Activated T-helper 1 cell treated with anti-CD3 and anti-CD28 coated beads, Interleukin-2, amount 50 U/mL, for 16 hours (primary cell): ENCODE measurements around the gene TRIP13.
"Not testable (repeated sequence)": the region's sequence is repeated elsewhere in the genome, so short reads cannot be mapped to it uniquely, and the experiment has no call there.

ENCODE experiments used
- DNase-seq, 2 donors: peaks; one replicate each; pipeline ENCODE4 v3.0.0-alpha.2; 2020; ENCODE audit warnings: low read depth in 1 of 2, low spot score in 1 of 2

TRIP13 gene

DNA sequence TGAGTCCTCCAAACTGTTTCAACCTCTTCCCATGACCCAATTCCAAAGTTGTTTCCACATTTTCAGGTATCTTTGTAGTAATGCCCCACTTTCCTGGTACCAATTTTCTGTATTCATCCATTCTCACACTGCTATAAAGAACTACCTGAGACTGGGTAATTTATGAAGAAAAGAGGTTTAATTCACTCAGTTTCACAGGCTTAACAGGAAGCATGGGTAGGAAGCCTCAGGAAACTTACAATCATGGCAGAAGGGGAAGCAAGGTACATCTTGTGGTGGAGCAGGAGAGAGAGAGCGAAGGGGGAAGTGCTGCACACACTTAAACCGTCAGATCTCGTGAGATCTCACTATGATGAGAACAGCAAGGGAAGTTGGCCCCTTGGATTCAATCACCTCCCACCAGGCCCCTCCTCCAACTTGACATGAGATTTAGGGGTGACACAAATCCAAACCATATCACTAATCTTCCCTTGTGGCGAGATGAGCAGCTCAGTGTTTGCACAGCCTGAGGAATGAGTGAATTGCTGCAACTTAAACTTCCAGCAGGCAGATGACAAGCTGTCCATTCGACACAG lies 42.9 kb downstream of the TRIP13 start:
- no peak for DNase-seq

DNA sequence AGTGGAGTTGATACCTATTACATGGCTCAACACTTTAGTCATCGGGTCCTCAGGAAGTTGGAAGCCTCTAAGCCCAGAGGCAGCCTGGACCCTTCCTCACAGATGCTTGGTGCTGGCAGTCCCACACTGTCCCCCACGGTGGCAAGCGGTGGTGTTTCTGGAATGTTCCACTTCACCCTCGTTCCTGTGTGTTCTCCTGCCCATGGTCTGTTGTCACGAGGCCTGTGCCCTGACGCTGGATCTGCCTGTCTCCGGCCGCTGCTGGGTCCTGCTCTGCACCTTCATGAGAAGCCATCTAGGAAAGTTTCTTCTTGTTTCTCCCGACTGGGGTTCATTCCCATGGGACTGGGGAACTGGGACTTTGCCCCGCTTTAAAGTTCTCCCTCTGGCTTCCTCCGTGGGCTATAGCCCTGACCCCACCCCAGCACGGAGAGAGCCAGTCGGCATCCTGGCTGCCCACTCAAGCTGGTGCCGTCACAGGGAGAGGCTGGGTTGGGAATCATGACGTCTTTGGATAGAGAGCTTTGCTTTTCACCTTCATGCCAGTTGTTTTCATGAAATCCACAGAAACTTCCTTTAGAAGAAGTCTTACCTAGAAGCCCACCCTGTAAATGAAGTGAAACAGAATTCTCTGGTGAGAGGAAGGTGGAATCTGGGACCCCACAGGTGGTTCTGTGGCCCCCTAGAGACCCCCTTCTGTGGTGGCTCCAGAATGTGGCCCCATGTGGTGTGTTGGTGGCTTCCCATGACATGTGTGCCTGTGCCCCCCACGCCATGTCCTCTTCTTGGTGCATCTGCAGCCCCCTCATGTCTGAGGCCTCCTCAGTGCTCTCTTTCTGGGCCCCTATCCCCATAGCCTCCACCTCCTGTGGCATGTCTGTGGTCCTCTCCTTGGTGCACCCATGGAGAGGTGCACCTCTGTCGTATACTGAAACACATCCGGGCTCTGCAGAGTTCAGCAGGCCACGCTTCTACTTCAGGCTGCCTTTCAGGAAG lies 43.8 kb downstream of the TRIP13 start:
- no peak for DNase-seq

DNA sequence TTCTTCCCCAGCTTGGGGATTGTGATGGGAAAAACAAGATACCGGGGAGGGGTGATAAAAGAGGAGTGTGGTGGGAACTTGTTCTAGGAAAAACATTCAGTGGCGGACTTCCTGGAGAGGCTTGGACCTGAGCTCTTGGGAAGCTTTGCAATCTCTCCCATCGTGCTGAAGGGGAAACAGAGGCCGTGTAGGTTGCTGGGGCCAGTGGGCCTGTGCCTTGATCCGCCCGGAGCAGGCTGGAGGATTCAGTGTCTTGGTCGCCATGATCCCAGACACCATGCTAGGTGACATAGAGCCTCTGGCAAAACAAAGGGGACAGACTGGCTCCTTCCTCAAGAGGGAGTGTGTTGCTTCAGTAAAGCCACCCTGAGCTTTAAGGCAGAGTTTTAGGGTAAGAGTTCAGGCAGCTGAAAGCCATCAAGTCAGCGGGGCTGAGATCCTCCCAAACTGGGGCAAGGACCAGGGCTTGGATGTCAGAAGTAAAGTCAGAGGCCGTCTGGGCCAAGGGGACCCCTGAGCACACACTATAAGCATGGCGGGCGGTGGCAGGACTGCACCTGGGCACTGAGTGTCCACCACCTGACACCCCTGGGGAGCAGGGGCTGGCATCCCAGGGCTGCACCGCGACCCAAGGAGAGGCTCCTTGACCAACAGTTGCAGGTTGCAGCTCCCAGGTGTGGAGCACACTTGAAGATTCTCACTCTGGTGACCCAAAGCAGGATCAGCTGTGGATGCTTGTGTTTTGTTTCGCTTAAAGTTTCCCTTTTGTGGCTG lies 44.7 kb downstream of the TRIP13 start:
- DNase-seq: no peak

DNA sequence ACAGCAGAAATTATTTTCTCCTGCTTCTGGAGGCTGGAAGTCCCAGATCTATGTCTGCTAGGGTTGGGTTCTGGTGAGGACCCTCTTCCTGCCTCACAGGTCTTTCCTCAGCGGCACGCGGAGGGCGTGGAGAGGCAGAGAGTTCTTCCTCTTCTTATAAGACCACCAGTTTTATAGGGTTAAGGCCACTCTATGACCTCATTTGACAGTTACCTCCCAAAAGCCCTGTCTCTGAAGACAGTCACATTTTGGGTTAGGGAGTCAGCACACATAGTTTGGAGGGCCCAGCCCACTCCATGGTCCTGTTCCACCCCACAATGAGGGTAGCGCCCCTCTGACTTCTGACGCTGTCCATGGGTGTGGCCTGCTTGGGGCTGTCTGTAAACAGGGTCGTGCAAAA lies 46.7 kb downstream of the TRIP13 start:
- no peak for DNase-seq

DNA sequence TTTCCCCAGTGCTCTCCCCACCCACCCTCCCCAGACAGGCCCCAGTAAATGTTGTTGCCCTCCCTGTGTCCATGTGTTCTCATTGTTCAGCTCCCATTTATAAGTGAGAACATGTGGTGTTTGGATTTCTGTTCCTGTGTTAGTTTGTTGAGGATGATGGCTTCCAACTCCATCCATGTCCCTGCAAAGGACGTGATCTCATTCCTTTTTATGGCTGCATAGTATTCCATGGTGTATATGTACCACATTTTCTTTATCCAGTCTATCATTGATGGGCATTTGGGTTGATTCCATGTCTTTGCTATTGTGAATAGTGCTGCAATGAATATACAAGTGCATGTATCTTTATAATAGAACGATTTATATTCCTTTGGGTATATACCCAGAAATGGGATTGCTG lies 48.1 kb downstream of the TRIP13 start:
- not testable (repeated sequence) for DNase-seq

DNA sequence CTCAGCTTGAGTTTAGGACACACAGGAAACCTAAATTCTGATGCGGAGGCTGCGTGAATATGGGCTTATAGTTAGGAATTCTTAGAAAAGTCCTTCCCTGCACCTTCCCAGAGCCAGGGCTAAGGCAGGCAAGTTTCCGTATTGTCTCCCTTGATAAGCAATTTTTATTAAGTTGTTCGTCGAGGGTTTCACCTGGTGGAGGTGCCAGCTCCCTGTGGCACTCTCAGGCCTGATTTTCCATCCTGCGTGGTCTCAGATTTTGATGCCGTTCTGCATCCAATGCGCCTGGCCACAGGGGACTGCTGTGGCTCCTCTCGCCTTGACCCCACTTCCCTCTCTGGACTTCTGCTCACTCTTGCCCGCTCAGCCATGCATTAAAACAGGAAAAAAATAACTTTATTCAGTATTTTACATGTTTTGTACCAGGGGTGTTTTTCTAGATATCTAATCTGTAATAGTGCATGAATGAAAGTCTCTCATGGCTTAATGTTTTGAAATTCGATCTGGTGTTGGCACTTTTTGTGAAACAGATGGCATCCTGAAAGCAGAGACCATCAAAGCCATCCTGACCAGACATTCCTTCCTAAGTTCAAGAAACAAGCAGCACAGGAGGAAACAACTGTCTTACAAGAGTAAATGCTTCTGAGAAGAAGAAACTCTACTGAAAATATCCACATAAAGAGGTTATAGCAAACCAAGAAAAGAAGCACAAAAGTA lies 50.7 kb downstream of the TRIP13 start:
- DNase-seq: no peak

DNA sequence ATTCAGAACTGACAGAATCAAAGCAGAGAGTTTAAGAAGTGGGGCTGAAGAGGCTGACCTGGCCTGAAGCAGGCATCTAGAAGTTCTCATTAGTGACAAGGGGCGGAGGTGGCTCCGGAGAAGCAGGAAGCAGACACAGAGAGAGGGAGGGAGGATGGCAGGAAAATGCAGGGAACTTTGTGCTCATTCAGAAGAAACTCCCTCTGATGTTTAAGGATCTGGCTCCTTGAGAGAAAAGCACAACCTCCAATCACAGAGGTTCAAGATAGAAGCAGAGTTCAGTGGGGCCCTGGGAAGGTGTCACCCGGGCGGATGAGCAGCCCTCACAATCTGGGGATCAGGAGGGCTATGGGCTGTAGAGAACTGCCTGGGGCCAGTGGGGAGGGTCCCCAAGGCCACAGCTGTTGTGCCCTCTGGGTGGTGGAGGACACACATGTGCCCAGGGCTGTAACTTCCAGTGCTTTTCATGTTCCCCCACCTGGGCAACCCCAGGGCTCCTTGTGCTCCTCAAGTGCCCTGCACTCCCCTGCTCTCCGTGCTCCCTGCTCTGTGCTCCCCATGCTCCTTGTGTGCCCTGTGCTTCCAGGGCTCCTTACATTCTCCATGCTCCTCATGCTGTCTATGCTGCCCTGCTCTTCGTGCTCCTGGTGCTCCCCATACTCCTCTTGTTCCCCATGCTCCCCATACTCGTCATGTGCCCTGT lies 51.4 kb downstream of the TRIP13 start:
- no peak for DNase-seq

DNA sequence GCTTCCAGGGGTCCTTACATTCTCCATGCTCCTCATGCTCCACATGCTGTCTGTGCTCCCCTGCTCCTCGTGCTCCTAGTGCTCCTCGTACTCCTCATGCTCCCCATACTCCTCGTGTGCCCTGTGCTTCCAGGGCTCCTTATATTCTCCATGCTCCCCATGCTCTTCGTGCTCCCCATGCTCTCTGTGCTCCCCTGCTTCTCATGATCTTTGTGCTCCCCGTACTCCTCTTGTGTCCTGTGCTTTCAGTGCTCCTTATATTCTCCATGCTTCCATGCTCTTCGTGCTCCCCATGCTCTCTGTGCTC lies 51.9 kb downstream of the TRIP13 start:
- no peak for DNase-seq

DNA sequence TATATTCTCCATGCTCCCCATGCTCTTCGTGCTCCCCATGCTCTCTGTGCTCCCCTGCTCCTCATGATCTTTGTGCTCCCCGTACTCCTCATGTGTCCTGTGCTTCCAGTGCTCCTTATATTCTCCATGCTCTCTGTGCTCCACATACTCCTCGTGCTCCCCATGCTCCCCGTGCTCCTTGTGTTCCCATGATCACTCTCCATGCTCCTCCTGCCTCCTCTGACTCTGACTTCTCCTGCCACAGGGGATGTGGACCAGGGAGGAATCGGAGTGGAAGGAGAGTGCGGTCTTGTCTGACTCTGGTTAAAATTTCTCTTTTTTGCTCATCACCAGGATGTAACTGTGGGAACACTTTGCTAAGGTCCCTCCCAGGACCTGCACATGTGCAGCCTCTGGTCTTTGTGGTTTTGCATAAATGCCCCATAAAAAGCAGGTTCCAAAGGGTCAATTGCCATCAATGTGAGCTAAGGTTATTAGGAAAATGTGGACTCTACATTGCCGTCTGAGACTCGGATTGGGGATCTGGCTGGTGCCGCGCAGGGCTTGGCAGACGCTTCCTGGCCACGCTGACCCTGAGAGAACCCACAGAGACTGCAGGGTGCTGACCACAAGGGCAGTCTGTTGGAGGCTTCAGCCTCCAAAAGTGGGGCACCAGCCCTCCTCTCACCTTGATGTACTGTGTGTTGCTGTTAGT lies 52.5 kb downstream of the TRIP13 start:
- DNase-seq: no peak

DNA sequence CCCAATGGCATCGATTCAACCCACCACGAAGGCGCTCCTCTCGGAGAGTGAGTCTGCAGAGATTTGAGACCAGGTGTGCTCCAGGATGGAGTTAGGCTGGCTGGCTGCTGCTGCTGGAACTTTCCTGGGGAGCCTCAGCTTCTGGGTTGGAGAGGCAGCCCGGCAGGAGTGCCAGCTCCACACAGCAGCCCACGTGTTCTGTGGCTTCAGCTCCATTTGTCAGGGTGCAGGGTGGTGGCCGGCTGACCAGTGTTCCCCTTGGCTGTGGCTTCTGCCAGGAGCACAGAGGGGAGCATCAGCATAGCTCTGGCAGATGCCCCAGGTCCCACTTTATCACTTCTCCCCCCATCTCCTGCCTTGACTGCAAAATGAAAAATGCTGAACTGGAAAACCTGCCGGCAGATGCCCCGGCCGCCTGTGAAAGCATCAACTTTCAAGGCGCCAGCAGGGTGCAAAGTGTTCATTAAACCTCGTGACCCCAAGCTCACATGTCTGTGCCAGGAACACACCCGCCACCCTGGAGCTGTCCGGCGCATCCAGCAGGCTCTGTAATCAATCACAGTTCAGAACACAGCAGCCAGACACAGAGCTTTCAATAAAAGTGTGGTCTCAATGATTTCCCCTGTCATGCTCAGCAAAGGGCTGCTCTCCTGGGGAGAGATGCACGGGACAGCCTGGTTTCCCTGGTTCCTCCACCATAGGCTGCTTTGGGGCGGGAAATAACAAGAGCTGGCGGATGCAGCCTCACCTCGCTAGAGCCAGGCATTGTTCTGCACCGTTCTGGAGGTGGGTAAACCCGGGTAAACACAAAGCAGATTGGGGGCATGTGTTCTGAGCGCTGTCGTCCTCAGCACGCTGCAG lies 53.2 kb downstream of the TRIP13 start:
- DNase-seq: no peak

DNA sequence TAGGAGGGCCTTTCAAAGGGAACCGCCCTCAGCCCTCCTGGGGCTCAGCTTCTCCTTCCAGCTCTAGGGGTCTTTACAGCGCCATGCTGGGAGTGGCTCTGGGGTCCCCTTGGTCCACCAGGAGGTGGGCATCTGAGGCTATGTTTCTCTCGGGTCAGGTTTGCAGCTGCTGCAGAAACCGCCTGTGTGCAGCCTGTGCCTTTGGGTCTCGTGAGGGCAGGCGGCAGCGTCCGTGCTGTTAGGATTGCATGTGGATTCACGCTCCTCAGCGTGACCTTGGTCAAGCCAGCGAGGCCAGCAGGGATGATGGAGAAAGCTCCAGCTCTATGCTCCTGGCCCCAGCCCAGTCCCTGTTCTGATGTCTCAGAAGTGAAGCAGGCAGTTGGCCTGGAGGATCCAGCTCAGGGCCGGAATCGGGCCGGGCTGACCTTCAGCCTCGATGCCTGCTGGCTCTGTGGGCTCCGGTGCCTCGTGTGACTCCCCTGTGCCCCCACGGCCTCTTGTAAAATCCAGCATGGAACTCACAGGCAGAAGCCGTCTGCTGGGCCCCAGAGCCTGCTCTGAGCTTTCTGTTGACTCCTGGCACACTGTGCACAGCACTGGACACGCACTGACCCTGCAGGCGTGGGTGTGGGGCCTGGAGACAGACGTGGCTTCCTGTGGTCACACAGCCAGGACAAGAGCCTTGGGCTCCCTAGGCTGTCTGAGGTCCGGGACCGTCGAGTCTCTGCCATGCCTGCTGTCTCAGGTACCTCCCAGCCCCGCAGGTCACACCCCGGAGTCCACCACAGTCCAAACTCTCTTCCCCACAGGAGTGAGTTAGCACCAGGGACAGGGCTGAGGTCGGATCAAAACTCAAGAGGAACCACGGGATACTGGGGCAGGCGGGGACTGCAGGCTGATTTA lies 54.3 kb downstream of the TRIP13 start:
- DNase-seq: no peak

DNA sequence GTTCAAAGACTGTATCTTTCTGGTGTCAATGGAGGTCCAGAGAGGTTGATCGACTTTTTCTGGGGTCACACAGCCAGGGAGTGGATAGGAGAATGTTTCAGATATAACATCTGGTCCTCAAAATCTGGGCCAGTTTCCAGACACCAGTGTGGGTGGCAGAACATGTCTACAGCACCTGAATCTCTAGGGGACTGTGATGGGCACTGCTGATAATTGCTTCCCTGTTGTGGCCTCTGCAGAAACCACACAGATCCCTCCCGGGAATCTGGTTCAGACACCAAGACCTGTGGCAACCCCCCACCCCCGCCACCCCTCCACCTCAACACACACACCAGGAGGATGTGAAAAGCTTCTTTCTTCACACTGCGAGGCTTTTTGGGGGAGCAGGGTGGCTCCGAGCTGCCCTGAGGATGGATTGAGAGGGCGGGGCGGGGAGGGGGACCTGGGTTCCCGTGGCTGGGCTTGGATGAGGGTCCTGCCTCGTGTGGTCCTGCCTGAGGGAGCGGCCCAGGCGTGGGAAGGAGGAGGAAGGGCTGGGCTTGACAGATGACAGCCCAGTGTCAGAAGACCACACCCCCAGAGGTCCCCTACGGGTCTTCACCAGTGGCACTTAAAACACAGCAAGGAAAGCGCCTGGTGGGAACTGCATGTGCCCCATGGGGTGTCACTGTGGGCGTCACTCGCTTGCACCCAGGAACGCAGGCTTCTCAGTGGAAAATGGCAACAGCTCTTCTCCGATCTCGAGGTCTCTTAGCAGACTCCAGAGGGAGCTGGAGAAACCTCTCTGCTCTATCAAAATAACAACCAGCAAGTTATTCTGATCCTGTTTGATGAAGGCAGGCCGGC lies 55.2 kb downstream of the TRIP13 start:
- DNase-seq: no peak

DNA sequence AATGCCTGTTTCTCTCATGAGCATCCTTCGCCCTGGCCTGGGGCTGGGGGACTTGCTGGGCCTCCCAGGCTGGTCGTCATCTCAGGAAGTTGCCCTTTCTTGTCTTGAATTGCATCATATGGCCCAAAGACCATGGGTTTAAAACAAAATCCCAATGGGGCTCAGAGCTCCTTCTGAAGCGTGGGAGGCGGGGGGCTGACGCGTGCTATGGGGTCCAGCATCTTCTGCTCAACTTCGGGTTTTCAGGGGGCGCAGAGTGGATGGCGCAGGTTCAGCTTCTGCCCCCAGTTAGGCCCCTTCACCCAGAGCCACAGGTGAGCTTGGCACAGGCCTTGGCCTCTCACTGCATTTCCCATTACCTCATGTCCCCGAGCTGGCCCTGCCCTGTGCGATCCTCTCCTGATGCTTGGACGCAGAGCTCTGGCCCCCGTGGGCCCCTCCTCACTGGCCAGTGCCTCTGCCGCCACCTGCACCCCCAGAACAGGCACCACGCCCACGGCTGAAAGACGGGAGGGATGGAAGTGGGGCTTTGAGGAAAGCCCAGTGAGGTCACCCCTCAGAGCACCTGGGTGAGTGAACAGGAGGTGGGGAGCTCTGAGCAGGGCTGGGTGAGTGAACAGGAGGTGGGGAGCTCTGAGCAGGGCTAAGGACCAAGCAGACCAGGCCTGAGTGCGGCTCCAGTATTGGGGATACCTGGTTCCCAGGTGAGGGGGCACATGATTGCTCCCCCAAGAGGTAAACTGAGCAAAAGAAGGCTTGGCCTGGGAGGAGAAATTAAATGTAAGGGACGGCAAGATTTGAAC lies 56.0 kb downstream of the TRIP13 start:
- no peak for DNase-seq

DNA sequence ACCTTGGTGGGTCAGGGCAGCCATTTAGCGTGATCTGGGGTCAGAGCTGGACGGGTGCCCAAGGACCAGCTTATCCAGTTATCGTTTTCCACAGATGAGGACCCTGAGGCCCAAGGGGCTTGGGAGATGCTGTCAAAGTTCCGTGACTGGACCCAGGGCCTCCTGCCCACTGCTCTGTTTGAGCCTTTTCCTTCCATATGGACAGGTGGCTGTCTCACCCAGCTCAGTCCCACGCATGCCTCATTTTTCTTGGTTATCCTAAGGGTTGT lies 56.5 kb downstream of the TRIP13 start:
- no peak for DNase-seq

DNA sequence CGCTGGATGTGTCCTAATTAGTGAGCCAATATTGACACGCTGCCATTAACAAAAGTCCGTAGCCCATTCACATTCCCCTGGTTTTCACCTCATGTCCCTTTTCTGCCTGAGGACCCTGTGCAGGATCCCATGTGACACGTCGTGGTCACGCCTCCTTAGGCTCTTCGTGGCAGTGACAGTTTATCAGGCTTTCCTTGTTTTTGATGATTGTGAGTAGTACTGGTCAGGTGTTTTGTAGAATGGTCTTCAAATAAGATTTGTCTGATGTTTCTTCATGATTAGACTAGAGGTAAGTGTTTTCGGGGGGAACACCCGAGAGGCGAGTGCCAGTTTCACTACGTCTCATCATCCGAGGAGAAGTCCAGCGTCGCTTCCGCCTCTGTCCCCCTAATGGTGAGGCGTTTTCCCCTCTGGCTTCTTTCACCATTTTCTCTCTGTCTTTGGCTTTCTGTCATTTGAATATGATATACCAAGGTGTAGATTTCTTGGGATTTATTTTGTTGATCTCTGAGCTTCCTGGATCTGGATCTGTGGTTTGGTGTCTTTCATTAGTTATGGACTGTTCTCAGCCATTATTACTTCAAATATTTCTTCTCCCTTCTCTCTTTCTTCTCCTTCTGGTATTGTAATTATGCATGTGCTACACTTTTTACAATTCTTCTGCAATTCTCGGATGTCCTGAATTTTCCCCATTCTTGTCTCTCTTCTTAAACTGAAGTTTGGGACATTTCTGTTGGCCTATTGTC lies 57.3 kb downstream of the TRIP13 start:
- no peak for DNase-seq
